Mesodermal cell (in vitro differentiated cells): Measurements from ENCODE around the gene EBPL.

Source experiments
- H3K27ac ChIP-seq: 2 replicates; pipeline ENCODE4 v1.7.0; 2013; ENCODE audit warnings: mild to moderate bottlenecking, low read depth, low read length, moderate library complexity; ENCODE audit not compliant: severe bottlenecking
- H3K36me3 ChIP-seq: 2 replicates; pipeline ENCODE4 v1.7.1; 2013; ENCODE audit warnings: mild to moderate bottlenecking, low read length, moderate library complexity; ENCODE audit not compliant: control insufficient read depth, insufficient read depth
- H3K4me1 ChIP-seq: one replicate; pipeline ENCODE4 v1.7.1; 2013; ENCODE audit warnings: mild to moderate bottlenecking, low read length; ENCODE audit not compliant: insufficient read depth, control insufficient read depth, poor library complexity, severe bottlenecking
- H3K4me3 ChIP-seq: 2 replicates; pipeline ENCODE4 v1.7.0; 2013; ENCODE audit warnings: low read length, control low read depth, mild to moderate bottlenecking; ENCODE audit not compliant: insufficient read depth, poor library complexity, severe bottlenecking; ENCODE audit errors: extremely low read depth
- H3K9me3 ChIP-seq: 2 replicates; pipeline ENCODE4 v1.7.1; 2013; ENCODE audit warnings: mild to moderate bottlenecking, low read length, moderate library complexity; ENCODE audit not compliant: control insufficient read depth
- WGBS, 2 experiments: methylation state at CpG; one replicate each; pipeline ENCODE4 v1.1.5; 2013; ENCODE audit warnings: missing lambda C conversion rate in 2 of 2; ENCODE audit not compliant: insufficient coverage in 2 of 2; 5-methylcytosine and 5-hydroxymethylcytosine counted together

EBPL gene

DNA sequence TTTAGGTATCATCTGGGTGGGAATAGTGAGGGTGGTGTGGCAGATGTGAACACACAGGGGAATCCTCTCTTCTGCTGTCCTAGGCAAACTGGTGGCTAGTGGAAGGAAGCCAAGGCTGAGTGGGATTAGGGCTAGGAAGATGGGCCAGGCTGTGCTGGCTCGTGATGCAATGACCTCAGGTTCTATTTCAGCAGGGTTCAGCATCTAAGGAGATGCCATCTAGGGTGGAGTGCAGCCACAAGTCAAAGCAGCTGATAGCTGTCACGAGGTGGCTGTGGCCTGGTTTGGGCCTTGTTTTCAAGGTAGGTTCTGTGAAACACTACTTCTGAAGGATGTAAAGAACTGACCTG lies 41.3 kb downstream of the EBPL start:
- H3K9me3 ChIP-seq = no peaks in the 10 kb centered on the region
- H3K27ac ChIP-seq = no peak overlapping the region
- 91 to 95% methylated on average over 2 of the region's 2 CpGs for WGBS, 2 experiments
- H3K36me3 ChIP-seq = no peaks in the 10 kb centered on the region
- H3K4me1 ChIP-seq = no peaks in the 10 kb centered on the region
- H3K4me3 ChIP-seq = no peak overlapping the region

DNA sequence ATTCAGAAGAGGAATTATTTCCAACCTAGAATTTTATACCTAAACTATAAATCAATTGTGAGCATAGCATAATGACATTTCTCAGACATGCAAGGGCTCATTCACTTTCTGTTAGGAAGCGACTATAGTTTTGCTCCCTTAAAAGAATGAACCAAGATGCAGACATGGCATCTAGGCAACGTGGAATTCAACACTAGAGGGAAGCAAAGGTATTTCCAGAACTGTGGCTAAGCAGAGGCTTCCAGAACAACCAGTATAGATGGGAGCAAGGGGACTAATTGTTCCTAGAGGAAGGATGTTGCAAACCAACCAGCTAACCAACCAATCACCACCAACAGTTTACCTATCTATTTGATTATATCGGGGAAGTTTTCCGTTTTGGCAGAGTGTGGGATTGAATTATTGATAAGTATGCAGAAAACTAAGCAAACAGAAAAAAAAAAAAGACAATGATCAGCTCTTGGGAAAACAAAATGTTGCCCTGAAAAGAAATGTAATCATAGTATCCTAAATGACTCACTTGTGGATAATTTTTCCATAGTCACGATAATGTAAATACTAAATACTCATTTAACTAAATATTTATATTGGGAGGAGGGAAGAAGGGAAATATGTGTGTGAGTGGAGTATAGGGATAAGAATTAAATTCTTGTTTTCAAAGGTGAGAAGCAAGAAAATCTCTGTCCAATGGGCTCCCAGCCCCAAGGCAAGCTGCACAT lies 41.9 kb downstream of the EBPL start:
- H3K4me3 ChIP-seq = no peak overlapping the region
- WGBS, 2 experiments = 44% methylated on average over 2 of the region's 5 CpGs; no CpG with 5 or more reads in 1 of the 2 experiments
- no peaks in the 10 kb centered on the region for H3K4me1 ChIP-seq
- H3K36me3 ChIP-seq = no peaks in the 10 kb centered on the region
- no peaks in the 10 kb centered on the region for H3K9me3 ChIP-seq
- H3K27ac ChIP-seq = no peak overlapping the region

DNA sequence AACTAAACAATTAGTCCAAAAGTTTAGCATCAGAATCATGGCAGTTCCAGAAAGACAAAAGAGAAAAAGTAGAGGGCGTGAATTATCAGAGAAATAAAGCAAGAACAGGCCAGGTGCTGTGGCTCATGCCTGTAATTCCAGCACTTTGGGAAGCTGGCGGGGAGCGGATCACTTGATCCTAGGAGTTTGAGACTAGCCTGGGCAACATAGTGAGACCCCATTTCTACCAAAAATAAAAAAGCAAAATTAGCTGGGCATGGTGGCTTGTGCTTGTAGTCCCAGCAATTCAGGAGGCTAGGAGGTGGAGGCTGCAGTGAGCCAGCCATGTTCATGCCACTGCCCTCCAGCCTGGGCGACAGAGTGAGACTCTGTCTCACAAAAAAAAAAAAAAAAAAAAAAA lies 44.6 kb downstream of the EBPL start:
- 92 to 96% methylated on average over 3 of the region's 4 CpGs for WGBS, 2 experiments
- H3K4me1 ChIP-seq = peaks cover 3% of the 10 kb centered on the region
- no peaks in the 10 kb centered on the region for H3K36me3 ChIP-seq
- no peak overlapping the region for H3K4me3 ChIP-seq
- no peak overlapping the region for H3K27ac ChIP-seq
- H3K9me3 ChIP-seq = no peaks in the 10 kb centered on the region

DNA sequence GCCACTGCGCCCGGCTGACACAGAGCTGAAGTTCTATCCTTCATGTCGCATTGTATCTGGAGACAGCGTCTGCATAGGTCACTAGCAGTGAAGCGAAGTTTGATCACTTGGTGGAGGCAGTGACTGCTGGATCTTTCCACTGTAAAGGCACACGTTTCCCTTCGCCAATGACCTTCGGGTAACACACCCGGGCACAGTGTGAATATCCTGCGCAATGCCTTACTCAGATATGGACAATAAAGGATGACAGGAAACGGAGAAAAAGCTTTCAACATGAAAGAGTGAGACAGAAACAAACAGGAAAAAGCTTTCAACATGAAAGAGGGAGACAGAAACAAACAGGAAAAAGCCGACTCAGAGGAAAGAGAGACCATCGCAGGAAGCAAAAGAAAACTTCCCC lies 45.8 kb downstream of the EBPL start:
- WGBS, 2 experiments = 94 to 95% methylated on average over 10 to 11 of the region's 13 CpGs
- H3K4me3 ChIP-seq = no peak overlapping the region
- H3K36me3 ChIP-seq = no peaks in the 10 kb centered on the region
- peaks cover 6% of the 10 kb centered on the region for H3K4me1 ChIP-seq
- H3K27ac ChIP-seq = no peak overlapping the region
- no peaks in the 10 kb centered on the region for H3K9me3 ChIP-seq

DNA sequence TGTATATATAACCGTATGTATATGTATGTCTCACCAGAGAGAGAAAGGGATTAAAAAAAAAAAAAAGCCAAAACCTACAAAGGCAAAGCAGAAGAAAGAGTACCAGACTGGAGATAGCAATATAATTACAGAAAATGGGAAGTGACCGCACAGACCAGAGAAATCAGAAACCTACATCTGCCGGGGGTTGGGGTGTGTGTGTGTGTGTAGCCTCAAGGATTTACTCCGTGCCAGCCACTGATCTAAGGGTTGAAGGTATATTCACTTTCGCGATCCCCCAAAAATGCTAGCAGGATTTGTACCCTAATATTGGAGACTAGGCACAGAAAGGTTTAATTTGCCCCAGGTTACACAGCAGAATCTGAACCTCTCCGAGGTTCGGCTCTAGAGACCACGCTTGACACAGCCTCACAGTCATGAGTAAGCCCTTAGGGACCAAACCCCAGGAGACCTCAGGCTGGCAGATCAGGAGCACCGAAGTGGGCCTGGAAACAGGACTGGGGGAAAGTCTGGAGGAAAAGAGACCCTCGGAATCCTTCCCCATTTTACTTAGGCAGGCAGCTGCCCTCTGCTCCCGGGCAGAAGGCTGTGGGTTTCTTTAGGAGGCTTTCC lies 48.1 kb downstream of the EBPL start:
- Histone ChIP-seq H3K36me3 (no peaks in the 10 kb centered on the region), H3K9me3 (no peaks in the 10 kb centered on the region), H3K4me1 (peaks cover 6% of the 10 kb centered on the region), H3K27ac (no peak overlapping the region), H3K4me3 (no peak overlapping the region)
- 92 to 94% methylated on average over 9 of the region's 12 CpGs for WGBS, 2 experiments

DNA sequence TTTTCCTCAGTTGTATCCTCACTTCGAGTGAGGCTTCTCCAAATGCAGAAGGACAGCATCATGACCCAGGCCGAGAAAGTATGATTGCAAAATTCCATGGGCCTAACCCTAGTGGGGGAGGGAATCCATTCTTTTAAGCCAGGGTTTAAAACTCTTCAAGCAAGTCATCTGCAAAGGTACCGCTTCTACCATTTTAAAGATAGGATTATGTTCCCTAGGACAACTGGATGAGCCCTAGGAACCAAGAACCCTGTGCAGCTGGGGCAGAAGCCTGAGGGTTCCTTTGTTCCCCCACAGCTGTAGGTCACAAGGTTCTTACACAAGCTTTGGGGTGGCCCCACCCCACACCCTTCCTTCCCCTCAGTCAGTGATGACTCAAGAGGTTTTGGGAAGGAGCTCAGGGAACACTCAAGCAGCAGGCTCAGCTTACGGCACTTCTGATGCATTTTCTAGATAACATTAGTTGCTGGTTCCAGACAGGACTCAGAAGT lies 49.4 kb downstream of the EBPL start:
- 100% methylated on average over 2 to 3 of the region's 4 CpGs for WGBS, 2 experiments
- Histone ChIP-seq H3K27ac (no peak overlapping the region), H3K4me3 (no peak overlapping the region), H3K9me3 (no peaks in the 10 kb centered on the region), H3K36me3 (no peaks in the 10 kb centered on the region), H3K4me1 (peaks cover 6% of the 10 kb centered on the region)

DNA sequence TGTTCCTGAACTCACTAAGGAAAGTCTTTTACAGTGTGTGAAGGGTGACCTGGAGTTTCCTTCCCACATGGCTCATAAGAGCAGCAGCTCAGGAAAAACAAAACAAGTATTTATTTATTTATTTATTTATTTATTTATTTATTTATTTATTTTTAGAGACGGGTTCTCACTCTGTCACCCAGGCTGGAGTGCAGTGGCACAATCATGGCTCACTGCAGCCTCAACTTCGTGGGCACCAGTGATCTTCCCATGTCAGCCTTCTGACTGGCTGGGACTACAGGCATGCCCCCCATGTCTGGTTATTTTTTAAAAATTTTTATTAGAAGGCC lies 52.6 kb downstream of the EBPL start:
- 80 to 86% methylated on average over 1 of the region's 2 CpGs for WGBS, 2 experiments
- Histone ChIP-seq H3K9me3 (no peaks in the 10 kb centered on the region), H3K27ac (no peak overlapping the region), H3K4me1 (peaks cover 6% of the 10 kb centered on the region), H3K4me3 (no peak overlapping the region), H3K36me3 (no peaks in the 10 kb centered on the region)

DNA sequence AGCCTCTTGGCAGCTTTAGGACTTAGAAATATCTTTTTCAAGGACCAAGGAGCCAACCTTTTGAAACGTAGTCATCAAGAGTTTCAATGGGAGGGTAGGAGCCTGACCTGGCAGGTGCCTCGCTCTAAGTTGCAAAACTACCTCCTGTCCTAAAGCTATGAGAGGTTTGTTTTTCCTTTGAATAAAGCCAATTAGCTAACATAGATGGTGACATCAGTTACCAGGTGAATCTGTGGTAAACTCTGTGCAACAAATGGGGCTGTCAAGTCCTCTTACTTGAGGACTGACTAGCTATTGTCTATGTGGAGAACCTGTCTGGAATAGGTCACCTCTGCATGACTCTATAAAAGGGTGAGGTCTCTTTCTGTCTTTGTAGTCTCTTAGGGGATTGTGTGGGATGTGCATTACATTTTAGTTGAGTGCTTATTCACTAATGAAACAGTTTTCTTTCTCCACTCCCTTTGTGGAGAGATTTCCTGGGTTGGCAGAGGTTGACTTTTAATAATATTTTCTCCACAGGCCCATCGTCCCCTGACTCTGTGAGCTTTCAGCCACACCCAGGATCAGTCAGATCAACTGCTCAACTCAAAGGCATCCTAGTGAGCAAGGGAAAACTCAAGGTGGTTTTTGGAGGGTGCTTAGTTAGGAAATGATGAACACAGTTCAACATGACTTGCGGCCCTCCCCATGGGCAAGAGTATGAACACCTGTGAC lies 53.1 kb downstream of the EBPL start:
- no peaks in the 10 kb centered on the region for H3K9me3 ChIP-seq
- no peak overlapping the region for H3K27ac ChIP-seq
- no peaks in the 10 kb centered on the region for H3K36me3 ChIP-seq
- peaks cover 6% of the 10 kb centered on the region for H3K4me1 ChIP-seq
- no peak overlapping the region for H3K4me3 ChIP-seq
- WGBS, 2 experiments = 93 to 95% methylated on average over 2 to 3 of the region's 4 CpGs

DNA sequence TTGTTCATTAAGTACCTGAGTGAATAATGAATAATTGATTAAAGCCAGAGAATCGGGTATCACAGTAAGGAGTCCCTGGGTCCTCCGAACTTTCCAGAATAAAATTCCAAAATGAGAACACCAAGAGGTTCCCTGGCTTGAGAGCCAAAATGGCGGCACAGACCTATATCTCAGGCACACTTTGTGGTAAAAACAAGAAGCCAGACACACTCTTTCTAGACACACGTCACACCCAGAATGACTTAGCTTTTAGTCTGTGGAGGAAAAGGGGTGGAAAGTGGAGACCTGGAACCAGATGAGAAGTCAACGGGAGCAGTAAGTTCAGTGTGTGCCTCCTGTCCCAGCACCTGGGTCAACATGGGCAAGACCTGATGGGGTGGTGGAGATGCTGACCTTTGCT lies 54.6 kb downstream of the EBPL start:
- WGBS, 2 experiments = 86 to 93% methylated on average over 2 to 4 of the region's 5 CpGs
- Histone ChIP-seq H3K9me3 (no peaks in the 10 kb centered on the region), H3K36me3 (no peaks in the 10 kb centered on the region), H3K4me1 (peaks cover 4% of the 10 kb centered on the region), H3K27ac (no peak overlapping the region), H3K4me3 (no peak overlapping the region)

DNA sequence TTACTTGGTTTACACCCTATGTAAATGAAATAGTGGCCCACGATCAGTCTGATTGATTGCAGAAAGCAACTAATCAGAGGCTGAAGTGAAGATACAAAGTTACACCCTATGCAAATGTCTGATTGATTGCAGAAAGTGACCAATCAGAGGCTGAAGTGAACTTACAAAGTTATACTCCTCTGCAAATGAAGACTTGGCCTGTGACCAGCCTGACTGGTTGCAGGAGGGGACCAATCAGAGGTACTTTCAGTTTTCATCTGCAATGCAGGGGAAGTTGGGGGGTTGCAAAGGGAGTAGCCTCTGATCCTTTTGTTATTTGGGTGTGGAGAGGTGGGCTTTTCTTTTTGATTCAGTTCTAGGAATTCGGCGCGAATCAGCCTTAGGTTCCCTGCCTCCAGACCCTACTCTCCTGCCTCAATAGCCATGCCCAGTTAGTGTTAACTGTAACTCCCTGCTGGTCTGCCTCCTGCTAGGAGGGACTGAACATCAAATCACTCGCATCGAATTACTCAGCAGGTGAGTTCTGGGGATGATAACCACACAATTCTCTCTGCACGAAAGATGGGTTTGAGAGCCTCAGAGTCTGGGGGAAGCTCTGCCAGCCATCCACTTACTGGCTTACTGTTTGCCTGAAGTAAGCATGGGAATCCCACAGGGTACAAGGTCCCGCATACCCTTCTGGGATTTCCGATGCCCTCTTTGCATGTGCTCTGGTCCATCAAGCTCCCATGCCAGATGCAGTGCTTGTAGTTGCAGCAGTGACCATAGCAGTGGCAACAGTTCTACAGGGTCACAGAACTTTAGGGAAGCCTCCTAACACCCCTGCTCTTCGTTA lies 55.5 kb downstream of the EBPL start:
- H3K27ac ChIP-seq = no peak overlapping the region
- H3K4me1 ChIP-seq = no peaks in the 10 kb centered on the region
- no peak overlapping the region for H3K4me3 ChIP-seq
- no peaks in the 10 kb centered on the region for H3K36me3 ChIP-seq
- 61 to 65% methylated on average over 6 to 7 of the region's 10 CpGs for WGBS, 2 experiments
- no peaks in the 10 kb centered on the region for H3K9me3 ChIP-seq
